ENCODE data around the gene UTS2.

Gene UTS2

GRCh38 chr1:7853684-7854026, 790 bp upstream of the UTS2 start:
- Mint-ChIP-seq H3K4me3 (no peak overlapping the region), H3K36me3 (no peaks in the 10 kb centered on the region), H3K27me3 (peaks cover 7% of the 10 kb centered on the region), H3K4me1 (no peaks in the 10 kb centered on the region), H3K9me3 (no peaks in the 10 kb centered on the region), H3K27ac (no peak overlapping the region)
- DNase-seq, result no peak
- CTCF ChIA-PET, result no interaction called here

GRCh38 chr1:7850786-7851185, 2.1 kb downstream of the UTS2 start:
- Mint-ChIP-seq H3K9me3 (no peaks in the 10 kb centered on the region), H3K36me3 (no peaks in the 10 kb centered on the region), H3K27ac (no peak overlapping the region), H3K27me3 (peaks cover 7% of the 10 kb centered on the region), H3K4me1 (no peaks in the 10 kb centered on the region), H3K4me3 (no peak overlapping the region)
- DNase-seq, result no peak
- CTCF ChIA-PET, result no interaction called here

- H3K36me3 Mint-ChIP-seq, result no peaks in the 10 kb centered on the region
- no peaks in the 10 kb centered on the region for H3K9me3 Mint-ChIP-seq
- DNase-seq, result no peak
- peaks cover 7% of the 10 kb centered on the region for H3K27me3 Mint-ChIP-seq
- H3K4me1 Mint-ChIP-seq, result peaks cover under 1% of the 10 kb centered on the region
- H3K4me3 Mint-ChIP-seq, result no peak overlapping the region
- no peak overlapping the region for H3K27ac Mint-ChIP-seq
- CTCF ChIA-PET, result no interaction called here
Observed at GRCh38 chr1:7847599-7847998, 5.3 kb downstream of the UTS2 start.

GRCh38 chr1:7846656-7847055, 6.2 kb downstream of the UTS2 start:
- H3K27me3 Mint-ChIP-seq, result peaks cover 7% of the 10 kb centered on the region
- no peaks in the 10 kb centered on the region for H3K9me3 Mint-ChIP-seq
- CTCF ChIA-PET, result no interaction called here
- H3K27ac Mint-ChIP-seq, result no peak overlapping the region
- no peaks in the 10 kb centered on the region for H3K36me3 Mint-ChIP-seq
- H3K4me3 Mint-ChIP-seq, result no peak overlapping the region
- no peak for DNase-seq
- peaks cover 3% of the 10 kb centered on the region for H3K4me1 Mint-ChIP-seq

- CTCF ChIA-PET, result no interaction called here
- peaks cover 3% of the 10 kb centered on the region for H3K4me1 Mint-ChIP-seq
- peaks cover 1% of the 10 kb centered on the region for H3K36me3 Mint-ChIP-seq
- peaks cover under 1% of the 10 kb centered on the region for H3K9me3 Mint-ChIP-seq
- no peak overlapping the region for H3K27ac Mint-ChIP-seq
- no peak overlapping the region for H3K4me3 Mint-ChIP-seq
- DNase-seq, result no peak
- H3K27me3 Mint-ChIP-seq, result peaks cover 1% of the 10 kb centered on the region
Observed at GRCh38 chr1:7845761-7846160, 7.1 kb downstream of the UTS2 start.

GRCh38 chr1:7842517-7842916, 10.3 kb downstream of the UTS2 start:
- CTCF ChIA-PET, result no interaction called here
- H3K27ac Mint-ChIP-seq, result no peak overlapping the region
- H3K27me3 Mint-ChIP-seq, result no peaks in the 10 kb centered on the region
- peaks cover 6% of the 10 kb centered on the region for H3K9me3 Mint-ChIP-seq
- peaks cover 9% of the 10 kb centered on the region for H3K36me3 Mint-ChIP-seq
- no peak overlapping the region for H3K4me3 Mint-ChIP-seq
- H3K4me1 Mint-ChIP-seq, result peaks cover 3% of the 10 kb centered on the region
- peak; percentile 27 for DNase-seq

GRCh38 chr1:7839526-7839925, 13.3 kb downstream of the UTS2 start:
- DNase-seq, result no peak
- H3K27me3 Mint-ChIP-seq, result no peaks in the 10 kb centered on the region
- no peak overlapping the region for H3K27ac Mint-ChIP-seq
- H3K9me3 Mint-ChIP-seq, result peaks cover 6% of the 10 kb centered on the region
- CTCF ChIA-PET, result no interaction called here
- peaks cover 3% of the 10 kb centered on the region for H3K4me1 Mint-ChIP-seq
- H3K4me3 Mint-ChIP-seq, result no peak overlapping the region
- H3K36me3 Mint-ChIP-seq, result peaks cover 10% of the 10 kb centered on the region

GRCh38 chr1:7838714-7839113, 14.2 kb downstream of the UTS2 start:
- Mint-ChIP-seq H3K4me1 (peaks cover 3% of the 10 kb centered on the region), H3K9me3 (peaks cover 6% of the 10 kb centered on the region), H3K27ac (no peak overlapping the region), H3K36me3 (peaks cover 10% of the 10 kb centered on the region), H3K27me3 (no peaks in the 10 kb centered on the region), H3K4me3 (no peak overlapping the region)
- DNase-seq, result no peak
- CTCF ChIA-PET, result no interaction called here

GRCh38 chr1:7833035-7833434, 19.8 kb downstream of the UTS2 start:
- Mint-ChIP-seq H3K4me1 (no peaks in the 10 kb centered on the region), H3K4me3 (no peak overlapping the region), H3K36me3 (peaks cover 2% of the 10 kb centered on the region), H3K27me3 (no peaks in the 10 kb centered on the region), H3K27ac (no peak overlapping the region), H3K9me3 (no peaks in the 10 kb centered on the region)
- DNase-seq, result no peak
- CTCF ChIA-PET, result no interaction called here

GRCh38 chr1:7831458-7831857, 21.4 kb downstream of the UTS2 start:
- no peak overlapping the region for H3K27ac Mint-ChIP-seq
- no peak for DNase-seq

GRCh38 chr1:7827126-7827955, 25.5 kb downstream of the UTS2 start:
- Mint-ChIP-seq H3K4me3 (peak overlapping the region; percentile 78), H3K27ac (peak overlapping the region; percentile 84), H3K27me3 (no peaks in the 10 kb centered on the region), H3K36me3 (no peaks in the 10 kb centered on the region), H3K9me3 (no peaks in the 10 kb centered on the region), H3K4me1 (peaks cover 2% of the 10 kb centered on the region)
- DNase-seq, result peak; percentile 49
- CTCF ChIA-PET, result no interaction called here

More at GRCh38 chr1:7831458-7831857, 21.4 kb downstream of the UTS2 start:
- Mint-ChIP-seq H3K36me3 (no peaks in the 10 kb centered on the region), H3K4me1 (peaks cover under 1% of the 10 kb centered on the region), H3K27me3 (no peaks in the 10 kb centered on the region), H3K4me3 (no peak overlapping the region), H3K9me3 (no peaks in the 10 kb centered on the region)
- CTCF ChIA-PET, result no interaction called here

GRCh38 chr1:7826363-7826762, 26.5 kb downstream of the UTS2 start:
- CTCF ChIA-PET, result no interaction called here
- DNase-seq, result no peak
- Mint-ChIP-seq H3K27me3 (no peaks in the 10 kb centered on the region), H3K36me3 (peaks cover 2% of the 10 kb centered on the region), H3K4me1 (peaks cover 2% of the 10 kb centered on the region), H3K27ac (peak overlapping the region; percentile 84), H3K9me3 (no peaks in the 10 kb centered on the region), H3K4me3 (peak overlapping the region; percentile 78)

- H3K27me3 Mint-ChIP-seq, result no peaks in the 10 kb centered on the region
- no peak overlapping the region for H3K27ac Mint-ChIP-seq
- CTCF ChIA-PET, result no interaction called here
- no peak for DNase-seq
- H3K9me3 Mint-ChIP-seq, result no peaks in the 10 kb centered on the region
- peaks cover 2% of the 10 kb centered on the region for H3K4me1 Mint-ChIP-seq
- H3K36me3 Mint-ChIP-seq, result peaks cover 2% of the 10 kb centered on the region
- H3K4me3 Mint-ChIP-seq, result no peak overlapping the region
Observed at GRCh38 chr1:7824701-7825100, 28.2 kb downstream of the UTS2 start.

GRCh38 chr1:7821282-7821681, 31.6 kb downstream of the UTS2 start:
- no peaks in the 10 kb centered on the region for H3K9me3 Mint-ChIP-seq
- DNase-seq, result no peak
- CTCF ChIA-PET, result no interaction called here
- no peak overlapping the region for H3K4me3 Mint-ChIP-seq
- peaks cover 2% of the 10 kb centered on the region for H3K36me3 Mint-ChIP-seq
- H3K4me1 Mint-ChIP-seq, result peaks cover under 1% of the 10 kb centered on the region
- no peaks in the 10 kb centered on the region for H3K27me3 Mint-ChIP-seq
- no peak overlapping the region for H3K27ac Mint-ChIP-seq

GRCh38 chr1:7813677-7814373, 39.0 kb downstream of the UTS2 start:
- CTCF ChIA-PET, result no interaction called here
- Mint-ChIP-seq H3K9me3 (peaks cover 14% of the 10 kb centered on the region), H3K27me3 (no peaks in the 10 kb centered on the region), H3K27ac (no peak overlapping the region), H3K4me1 (no peaks in the 10 kb centered on the region), H3K4me3 (no peak overlapping the region), H3K36me3 (peaks cover 13% of the 10 kb centered on the region)
- DNase-seq, result no peak
